ENCODE measurements around the gene PSMD10.

- TF ChIP-seq GATA3 (IDR thresholded peaks at IDR 0.05; ENCODE audit: low read depth, low read length) (no peak), GATA2 (IDR thresholded peaks at IDR 0.05; ENCODE audit: low read depth, low read length) (no peak)
Observed at GRCh38 chrX:108114541-108114940, 23.2 kb upstream of the PSMD10 start.
